WTC11 (cell line): ENCODE results near the gene UBA1. TPM values are rescaled to one million over a fixed set of nuclear protein-coding genes. Genes with fewer than 3 reads are reported as not detected.
A peak's percentile ranks its signal among the peaks of the same experiment; 100 is the strongest.

Source experiments
- ATAC-seq: fragments of 200-7000 bp; cut with Tn5 transposase; 2 replicates; pipeline ENCODE4 v1.10.0; 2021; ENCODE audit warnings: mild to moderate bottlenecking, moderate library complexity
- CTCF ChIA-PET: fragments of 300-600 bp; sonication (Branson Sonifier 250); formaldehyde crosslinking; loops from one replicate; lab custom pipeline; 2021; ENCODE audit warnings: antibody characterized with exemption; lab: Charles Lee
- POLR2A ChIA-PET: fragments of 350-600 bp; sonication (Branson Sonifier 250); formaldehyde crosslinking; loops from one replicate; lab custom pipeline; 2021; ENCODE audit warnings: antibody characterized with exemption; lab: Charles Lee
- DNase-seq: peaks from one replicate; pipeline ENCODE4 v3.0.0; 2021; ENCODE audit warnings: low spot score
- H3K27ac Mint-ChIP-seq: 2 replicates; pipeline ENCODE4 v1.8.0; 2021; ENCODE audit warnings: mixed read lengths
- H3K27me3 Mint-ChIP-seq: 2 replicates; pipeline ENCODE4 v1.8.0; 2021; ENCODE audit warnings: low read depth, mild to moderate bottlenecking, moderate library complexity, mixed read lengths
- H3K36me3 Mint-ChIP-seq: 2 replicates; pipeline ENCODE4 v1.8.0; 2021; ENCODE audit warnings: mixed read lengths
- H3K4me1 Mint-ChIP-seq: 2 replicates; pipeline ENCODE4 v1.8.0; 2022; ENCODE audit warnings: mixed read lengths
- H3K4me3 Mint-ChIP-seq: 2 replicates; pipeline ENCODE4 v1.8.0; 2021; ENCODE audit warnings: mild to moderate bottlenecking, moderate library complexity, mixed read lengths
- H3K9me3 Mint-ChIP-seq: 2 replicates; pipeline ENCODE4 v1.8.0; 2021; ENCODE audit warnings: mixed read lengths
- ATF6 ChIP-seq: sonication (generic); formaldehyde crosslinking; IDR thresholded peaks from 2 replicates; pipeline ENCODE4 v1.8.1; 2023; ENCODE audit warnings: mild to moderate bottlenecking, missing genetic modification reagents
- CBFB ChIP-seq: sonication (generic); formaldehyde crosslinking; IDR thresholded peaks from 2 replicates; pipeline ENCODE4 v1.8.1; 2022; ENCODE audit warnings: mild to moderate bottlenecking, low read depth, missing genetic modification reagents
- CREB1 ChIP-seq: sonication (generic); formaldehyde crosslinking; IDR thresholded peaks from 2 replicates; pipeline ENCODE4 v1.8.0; 2023; ENCODE audit warnings: mild to moderate bottlenecking, missing genetic modification reagents
- CTCF ChIP-seq: fragments of 200-600 bp; IDR thresholded peaks from 2 replicates; pipeline ENCODE4 v1.8.0; 2022; ENCODE audit warnings: antibody characterized with exemption
- FOXP1 ChIP-seq: sonication (generic); formaldehyde crosslinking; IDR thresholded peaks from 2 replicates; pipeline ENCODE4 v1.8.0; 2022; ENCODE audit warnings: missing genetic modification reagents, mild to moderate bottlenecking, moderate library complexity, borderline replicate concordance
- FOXP4 ChIP-seq: sonication (generic); formaldehyde crosslinking; IDR thresholded peaks from 2 replicates; pipeline ENCODE4 v1.8.0; 2022; ENCODE audit warnings: mild to moderate bottlenecking, missing genetic modification reagents
- GABPB1 ChIP-seq: sonication (generic); formaldehyde crosslinking; IDR thresholded peaks from 2 replicates; pipeline ENCODE4 v1.8.1; 2023; ENCODE audit warnings: mild to moderate bottlenecking, missing genetic modification reagents
- MAX ChIP-seq: sonication (generic); formaldehyde crosslinking; IDR thresholded peaks from 2 replicates; pipeline ENCODE4 v1.8.0; 2022; ENCODE audit warnings: mild to moderate bottlenecking, missing genetic modification reagents
- NFE2L1 ChIP-seq: sonication (generic); formaldehyde crosslinking; IDR thresholded peaks from 2 replicates; pipeline ENCODE4 v1.8.1; 2023; ENCODE audit warnings: missing genetic modification reagents
- NFYB ChIP-seq: sonication (generic); formaldehyde crosslinking; conservative IDR thresholded peaks from 2 replicates; pipeline ENCODE4 v1.8.0; 2022; ENCODE audit warnings: low read depth, missing genetic modification reagents
- NR2C2 ChIP-seq: sonication (generic); formaldehyde crosslinking; IDR thresholded peaks from 2 replicates; pipeline ENCODE4 v1.8.0; 2022; ENCODE audit warnings: mild to moderate bottlenecking, missing genetic modification reagents
- RORB ChIP-seq: fragments of 250-450 bp; sonication (Bioruptor Pico); IDR thresholded peaks from 2 replicates; pipeline ENCODE4 v1.9.0; 2021; ENCODE audit warnings: mild to moderate bottlenecking
- SMAD3 ChIP-seq: sonication (generic); formaldehyde crosslinking; IDR thresholded peaks from 2 replicates; pipeline ENCODE4 v1.8.0; 2022; ENCODE audit warnings: missing genetic modification reagents, mild to moderate bottlenecking, borderline replicate concordance
- USF2 ChIP-seq: sonication (generic); formaldehyde crosslinking; IDR thresholded peaks from 2 replicates; pipeline ENCODE4 v1.8.1; 2023; ENCODE audit warnings: mild to moderate bottlenecking, missing genetic modification reagents, moderate library complexity
- ZBTB43 ChIP-seq: sonication (generic); formaldehyde crosslinking; IDR thresholded peaks from 2 replicates; pipeline ENCODE4 v1.8.1; 2023; ENCODE audit warnings: mild to moderate bottlenecking, missing genetic modification reagents
- ZNF138 ChIP-seq: sonication (generic); formaldehyde crosslinking; conservative IDR thresholded peaks from 2 replicates; pipeline ENCODE4 v1.8.1; 2022; ENCODE audit warnings: mild to moderate bottlenecking, moderate library complexity, missing genetic modification reagents
- ZNF232 ChIP-seq: sonication (generic); formaldehyde crosslinking; IDR thresholded peaks from 2 replicates; pipeline ENCODE4 v1.8.0; 2022; ENCODE audit warnings: mild to moderate bottlenecking, missing genetic modification reagents
- ZNF281 ChIP-seq: sonication (generic); formaldehyde crosslinking; IDR thresholded peaks from 2 replicates; pipeline ENCODE4 v1.8.0; 2023; ENCODE audit warnings: mild to moderate bottlenecking, missing genetic modification reagents
- total RNA-seq: library from RNA; stranded (reverse); gene quantifications from 3 replicates; pipeline ENCODE4 v1.2.3, GENCODE V29; 2021

Gene UBA1
- total RNA-seq, 1 experiment from 2014 or later: 379 TPM

GRCh38 chrX:47232197-47232802 is 38.7 kb downstream of the UBA1 start (continued):
- TF ChIP-seq ATF6: no peak
- TF ChIP-seq CBFB: no peak
- TF ChIP-seq ZNF281 (CRISPR knock-in tag): no peak
- no peak for TF ChIP-seq CTCF
- no peak for TF ChIP-seq FOXP4 (CRISPR knock-in tag)
- no peak for TF ChIP-seq SMAD3
- TF ChIP-seq NR2C2 (CRISPR knock-in tag): no peak

GRCh38 chrX:47232803-47233332 is 39.2 kb downstream of the UBA1 start, which contains the start of gene USP11:
Gene USP11 (plus strand): TSS chrX:47233009. CDS start chrX:47233044, 35 bp downstream.
- peak; percentile 38 for DNase-seq
- Mint-ChIP-seq H3K27ac (peak within 1 kb of the TSS; percentile 100), H3K4me3 (peak within 1 kb of the TSS; percentile 93), H3K4me1 (peaks cover 10% of the 10 kb centered on the region), H3K9me3 (no peaks in the 10 kb centered on the region), H3K36me3 (peaks cover 13% of the 10 kb centered on the region), H3K27me3 (no peaks in the 10 kb centered on the region)
- CTCF ChIA-PET: interaction anchor here (1.1 to 2.4 kb wide), 4 partner anchors 79 to 291 kb away, joined by 4 to 6 read pairs (median 6); no protein-coding TSS in a partner anchor
- peak; percentile 24 for ATAC-seq
- POLR2A ChIA-PET: interaction anchor here (0.7 to 2.4 kb wide), 9 partner anchors 13 to 349 kb away, joined by 3 to 19 read pairs (median 4); partner anchors contain the start of genes CDK16 and RBM10
- TF ChIP-seq NFE2L1 (CRISPR knock-in tag) (no peak), ZNF138 (CRISPR knock-in tag) (no peak), GABPB1 (CRISPR knock-in tag) (0 out of 2 replicates have a peak, but pooled peaks have one; percentile 9), RORB (CRISPR knock-in tag) (no peak), CTCF (no peak), NFYB (CRISPR knock-in tag) (no peak), NR2C2 (CRISPR knock-in tag) (no peak), MAX (CRISPR knock-in tag) (peak; percentile 71), ZBTB43 (CRISPR knock-in tag) (no peak), CREB1 (CRISPR knock-in tag) (no peak), ZNF281 (CRISPR knock-in tag) (no peak), FOXP1 (CRISPR knock-in tag) (peak; percentile 48; the same call in 1 of the 2 replicates), ZNF232 (no peak), USF2 (CRISPR knock-in tag) (no peak)
